HUES64 (cell line): ENCODE results near the gene HSFY2. TPM values are rescaled to one million over a fixed set of nuclear protein-coding genes. Genes with fewer than 3 reads are reported as not detected.
"Not testable (repeated sequence)": the region's sequence is repeated elsewhere in the genome, so short reads cannot be mapped to it uniquely, and the experiment has no call there.

ENCODE experiments used
- H3K27ac ChIP-seq: 2 replicates; pipeline ENCODE4 v1.7.0; 2013; ENCODE audit warnings: low read depth, low read length, inconsistent platforms
- H3K27me3 ChIP-seq: 2 replicates; pipeline ENCODE4 v1.6.1; 2013; ENCODE audit warnings: mild to moderate bottlenecking, low read length; ENCODE audit not compliant: insufficient read depth
- H3K36me3 ChIP-seq: 2 replicates; pipeline ENCODE4 v1.6.1; 2013; ENCODE audit warnings: mild to moderate bottlenecking, low read length; ENCODE audit not compliant: insufficient read depth
- H3K4me1 ChIP-seq: 2 replicates; pipeline ENCODE4 v1.6.1; 2013; ENCODE audit warnings: mild to moderate bottlenecking, low read length, moderate library complexity; ENCODE audit not compliant: insufficient read depth
- H3K4me3 ChIP-seq: 2 replicates; pipeline ENCODE4 v1.5.1; 2013; ENCODE audit warnings: mild to moderate bottlenecking, low read length, moderate library complexity
- H3K9ac ChIP-seq: 2 replicates; pipeline ENCODE4 v1.6.1; 2013; ENCODE audit warnings: mild to moderate bottlenecking, low read depth, low read length
- H3K9me3 ChIP-seq: 2 replicates; pipeline ENCODE4 v1.6.1; 2013; ENCODE audit warnings: low read depth, low read length; ENCODE audit not compliant: insufficient read depth
- WGBS: fragments of 150-250, 120-280 bp; methylation state at CpG from one replicate; pipeline ENCODE4 v1.1.7; 2013; ENCODE audit warnings: missing lambda C conversion rate; 5-methylcytosine and 5-hydroxymethylcytosine counted together
- polyA plus RNA-seq, 2 experiments: library from polyadenylated mRNA; stranded (reverse); fragments of 50-300 nt; gene quantifications; one replicate each; pipeline ENCODE4 v1.2.3, GENCODE V29; 2013

Gene HSFY2, protein sequence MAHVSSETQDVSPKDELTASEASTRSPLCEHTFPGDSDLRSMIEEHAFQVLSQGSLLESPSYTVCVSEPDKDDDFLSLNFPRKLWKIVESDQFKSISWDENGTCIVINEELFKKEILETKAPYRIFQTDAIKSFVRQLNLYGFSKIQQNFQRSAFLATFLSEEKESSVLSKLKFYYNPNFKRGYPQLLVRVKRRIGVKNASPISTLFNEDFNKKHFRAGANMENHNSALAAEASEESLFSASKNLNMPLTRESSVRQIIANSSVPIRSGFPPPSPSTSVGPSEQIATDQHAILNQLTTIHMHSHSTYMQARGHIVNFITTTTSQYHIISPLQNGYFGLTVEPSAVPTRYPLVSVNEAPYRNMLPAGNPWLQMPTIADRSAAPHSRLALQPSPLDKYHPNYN
- polyA plus RNA-seq (2013, experiment 1 of 2) = not detected
- not detected for polyA plus RNA-seq (2013, experiment 2 of 2)

DNA sequence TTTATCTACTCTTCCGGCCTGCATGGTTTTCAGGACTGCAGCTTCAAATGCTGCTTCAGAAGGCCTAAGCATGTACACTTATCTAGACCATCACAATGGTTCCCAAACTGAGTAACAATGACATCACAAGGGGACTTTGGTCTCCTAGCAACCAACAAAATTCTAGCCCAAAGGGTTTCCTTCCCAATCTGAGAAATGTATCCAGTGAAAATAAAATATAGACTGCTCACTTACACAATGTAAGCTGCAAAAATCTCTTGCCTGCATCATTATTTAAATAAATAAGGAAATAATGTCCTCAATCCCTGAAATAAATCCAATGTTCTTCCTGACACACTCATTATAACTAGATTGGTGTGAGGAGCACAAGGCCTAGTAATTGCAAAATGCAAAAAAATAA, at the start of gene HSFY2:
TSS of gene HSFY2 (minus strand) at position 101 of the 400 bp plus-strand sequence. CDS start 117 bp downstream, outside the sequence.
- H3K4me1 ChIP-seq, H3K9me3 ChIP-seq, H3K9ac ChIP-seq, H3K27me3 ChIP-seq, H3K27ac ChIP-seq, H3K36me3 ChIP-seq, H3K4me3 ChIP-seq: not testable (repeated sequence)
- WGBS = no CpG with 5 or more reads among the region's 1 CpG

DNA sequence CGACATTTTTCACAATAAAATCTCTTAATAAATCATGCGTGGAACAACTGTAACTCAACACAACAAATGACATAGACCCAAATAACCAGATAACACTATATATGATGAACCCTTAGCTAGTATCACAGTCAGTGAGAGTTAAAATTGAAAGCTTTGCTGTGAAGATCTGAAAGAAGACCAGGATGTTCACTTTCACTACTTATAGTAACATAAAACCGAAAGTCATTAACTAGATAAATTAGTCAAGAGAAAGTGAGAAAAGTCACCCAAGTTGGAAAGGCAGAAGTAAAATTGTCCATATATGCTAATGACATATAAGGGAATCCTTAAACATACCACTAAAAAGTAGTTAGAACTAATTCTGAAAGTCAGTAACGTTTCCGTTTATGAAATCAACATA, 42.2 kb upstream of the HSFY2 start:
- H3K9me3 ChIP-seq, H3K4me3 ChIP-seq, H3K27me3 ChIP-seq, H3K9ac ChIP-seq, H3K27ac ChIP-seq, H3K4me1 ChIP-seq, H3K36me3 ChIP-seq: not testable (repeated sequence)
- no CpG with 5 or more reads among the region's 5 CpGs for WGBS

DNA sequence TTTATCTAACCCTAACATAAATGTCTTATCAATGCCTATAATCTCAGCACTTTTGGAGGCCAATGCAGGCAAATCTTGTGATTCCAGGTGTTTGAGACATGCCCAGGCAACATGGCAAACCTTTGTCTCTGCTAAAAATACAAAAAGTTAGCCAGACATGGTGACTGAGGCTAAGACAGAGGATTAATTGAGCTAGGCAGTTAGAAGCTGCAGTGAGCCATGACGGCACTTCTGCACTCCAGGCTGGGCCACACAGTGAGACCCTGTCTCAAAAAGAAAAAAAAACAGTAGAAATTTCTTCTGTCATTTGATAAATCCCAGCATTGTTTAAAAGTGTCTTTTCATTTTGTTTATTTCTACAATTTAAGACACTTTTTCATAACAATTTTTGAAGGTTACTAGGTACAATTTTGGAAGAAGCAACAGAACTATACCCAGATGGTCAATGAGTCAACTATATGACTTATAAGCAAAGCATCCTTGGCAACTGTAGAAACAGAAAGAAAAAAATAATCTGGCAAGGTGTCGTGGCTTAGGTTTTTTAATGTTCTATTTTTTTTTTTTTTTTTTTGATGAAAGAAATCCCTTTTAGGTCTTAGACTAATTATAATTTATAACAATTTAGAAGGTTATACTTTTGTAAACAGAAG, 15.3 kb upstream of the HSFY2 start:
- not testable (repeated sequence) for H3K9ac ChIP-seq, H3K4me3 ChIP-seq, H3K27ac ChIP-seq, H3K4me1 ChIP-seq, H3K27me3 ChIP-seq, H3K36me3 ChIP-seq, H3K9me3 ChIP-seq
- no CpG with 5 or more reads among the region's 2 CpGs for WGBS

DNA sequence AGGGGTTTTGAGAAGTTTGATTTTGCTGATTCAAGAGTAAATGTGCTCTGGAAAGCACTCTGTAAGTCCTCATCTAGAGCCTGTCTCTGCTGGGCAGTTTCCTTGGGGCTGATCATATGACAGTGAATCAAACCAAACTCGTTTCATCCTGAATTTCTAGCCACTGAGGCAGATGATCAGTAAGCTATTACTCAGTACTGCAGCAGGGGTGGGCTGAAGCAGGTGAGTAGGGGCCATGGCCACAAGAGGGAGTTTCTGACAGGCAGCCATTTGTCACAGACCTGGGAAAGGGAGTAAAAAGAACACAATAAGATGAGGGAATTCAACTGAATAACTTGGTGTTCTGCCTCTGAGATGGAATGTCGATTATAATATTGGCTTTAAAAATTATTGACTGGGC, 19.5 kb downstream of the HSFY2 start:
- not testable (repeated sequence) for H3K9me3 ChIP-seq, H3K27me3 ChIP-seq, H3K9ac ChIP-seq, H3K36me3 ChIP-seq, H3K27ac ChIP-seq, H3K4me1 ChIP-seq, H3K4me3 ChIP-seq
- no CpG with 5 or more reads among the region's 2 CpGs for WGBS

DNA sequence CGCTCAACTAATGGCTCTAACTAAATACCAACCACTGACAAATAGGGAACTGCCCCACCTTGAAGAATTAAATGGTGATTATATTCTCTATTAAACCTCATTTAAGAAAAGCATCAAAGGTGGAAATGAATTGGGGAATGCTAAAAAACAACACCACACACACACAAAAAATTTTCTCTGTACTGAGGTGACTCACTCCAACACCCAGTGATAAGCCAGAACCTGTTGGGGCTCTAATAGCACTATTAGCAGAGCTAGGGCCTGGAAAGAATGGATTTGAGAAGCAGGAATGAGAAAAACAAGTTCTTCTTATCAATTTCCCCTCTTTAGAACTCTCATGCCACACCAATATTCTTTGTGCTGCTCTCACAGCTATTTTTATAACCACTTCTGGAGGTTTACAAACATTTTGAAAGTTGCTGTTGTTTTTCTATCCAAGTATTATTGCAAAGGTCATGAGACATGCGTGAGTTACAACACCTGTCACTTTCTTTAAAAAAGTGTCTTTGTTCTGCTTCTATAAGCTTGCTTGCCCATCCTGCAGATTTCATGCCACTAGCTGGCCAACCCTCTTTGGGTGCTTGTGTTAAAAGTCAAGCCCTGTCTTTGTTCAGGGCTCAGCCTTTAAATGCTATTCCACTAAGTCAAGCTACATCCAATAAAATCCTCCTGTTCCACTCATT, 20.3 kb downstream of the HSFY2 start:
- not testable (repeated sequence) for H3K9me3 ChIP-seq, H3K4me1 ChIP-seq, H3K4me3 ChIP-seq, H3K9ac ChIP-seq, H3K36me3 ChIP-seq, H3K27ac ChIP-seq, H3K27me3 ChIP-seq
- no CpG with 5 or more reads among the region's 2 CpGs for WGBS

DNA sequence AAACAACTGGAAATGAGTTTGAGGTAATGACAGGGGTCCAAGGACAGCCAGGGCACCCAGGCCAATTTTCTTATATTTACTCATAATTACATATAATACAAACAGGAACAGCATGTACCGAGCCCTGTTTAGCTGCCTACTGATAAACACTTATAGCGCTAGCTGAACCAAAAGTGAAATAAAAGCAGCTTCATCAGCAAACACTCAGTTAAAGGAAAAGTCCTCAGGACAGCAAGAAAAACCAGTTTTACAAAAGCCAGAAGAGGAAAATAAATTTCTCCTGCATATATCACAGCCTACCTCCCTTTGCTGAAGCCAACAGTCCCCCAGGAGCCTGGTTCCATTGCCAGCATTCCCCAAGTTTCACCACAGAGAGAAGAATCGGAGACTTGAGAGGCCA, 49.8 kb downstream of the HSFY2 start:
- H3K27me3 ChIP-seq, H3K9ac ChIP-seq, H3K4me3 ChIP-seq, H3K4me1 ChIP-seq, H3K27ac ChIP-seq, H3K36me3 ChIP-seq, H3K9me3 ChIP-seq: not testable (repeated sequence)
- WGBS = no CpG with 5 or more reads among the region's 3 CpGs
